Caco-2 (cell line): ENCODE measurements around the gene URI1. TPM values are rescaled to one million over a fixed set of nuclear protein-coding genes. Genes with fewer than 3 reads are reported as not detected.

Experiments
- BruUV-seq: library from RNA; stranded (reverse); fragments of 400-500 nt; replicated peaks from 2 replicates; lab custom pipeline; 2021; lab: Mats Ljungman, UMichigan
- CTCF ChIA-PET: fragments of 300-600 bp; sonication (Branson Sonifier 250); formaldehyde crosslinking; loops from one replicate; lab custom pipeline; 2022; ENCODE audit warnings: antibody characterized with exemption; lab: Charles Lee
- POLR2A ChIA-PET: fragments of 300-600 bp; sonication (Branson Sonifier 250); formaldehyde crosslinking; loops from one replicate; lab custom pipeline; 2022; ENCODE audit warnings: antibody characterized with exemption; lab: Charles Lee
- DNase-seq, 2 experiments: peaks; one replicate each; pipeline versions ENCODE4 v3.0.0 to v3.0.0-alpha.2; 2020 to 2022
- H3K27me3 ChIP-seq: replicated peaks from 2 replicates; pipeline ENCODE4 v1.6.0; 2011; ENCODE audit warnings: low read length; ENCODE audit not compliant: control insufficient read depth, insufficient read depth
- H3K36me3 ChIP-seq: 2 replicates; pipeline ENCODE4 v1.5.1; 2011; ENCODE audit warnings: low read length; ENCODE audit not compliant: control insufficient read depth, insufficient read depth
- H3K4me1 ChIP-seq: fragments of 250-450 bp; sonication (Bioruptor Pico); 2 replicates; pipeline ENCODE4 v1.5.1; 2020; ENCODE audit warnings: mild to moderate bottlenecking
- H3K4me3 ChIP-seq: 2 replicates; pipeline ENCODE4 v1.5.1; 2011; ENCODE audit warnings: low read depth, mild to moderate bottlenecking, control low read depth, low read length
- H3K9me3 ChIP-seq: fragments of 250-450 bp; sonication (Bioruptor Pico); 2 replicates; pipeline ENCODE4 v1.5.1; 2020; ENCODE audit warnings: mild to moderate bottlenecking, moderate library complexity
- H3K27ac Mint-ChIP-seq: one replicate; pipeline ENCODE4 v1.8.0; 2022; ENCODE audit warnings: mixed read lengths; ENCODE audit not compliant: unreplicated experiment
- H3K27me3 Mint-ChIP-seq: one replicate; pipeline ENCODE4 v1.8.0; 2022; ENCODE audit warnings: mixed read lengths; ENCODE audit not compliant: insufficient read depth, unreplicated experiment
- H3K36me3 Mint-ChIP-seq: one replicate; pipeline ENCODE4 v1.8.0; 2022; ENCODE audit warnings: mild to moderate bottlenecking, mixed read lengths; ENCODE audit not compliant: insufficient read depth, unreplicated experiment
- H3K4me1 Mint-ChIP-seq: one replicate; pipeline ENCODE4 v1.8.0; 2022; ENCODE audit warnings: low read depth, mixed read lengths; ENCODE audit not compliant: unreplicated experiment
- H3K4me3 Mint-ChIP-seq: one replicate; pipeline ENCODE4 v1.8.0; 2022; ENCODE audit warnings: mild to moderate bottlenecking, moderate library complexity, mixed read lengths; ENCODE audit not compliant: unreplicated experiment
- H3K9me3 Mint-ChIP-seq: one replicate; pipeline ENCODE4 v1.8.0; 2022; ENCODE audit warnings: mixed read lengths; ENCODE audit not compliant: unreplicated experiment
- intact Hi-C: fragments of 100-400 bp; cut with micrococcal nuclease; formaldehyde crosslinking; loops from one replicate; pipeline ENCODE4 v1.10.0; 2022; ENCODE audit not compliant: unreplicated experiment
- total RNA-seq: library from RNA; stranded (reverse); gene quantifications from 2 replicates; pipeline ENCODE4 v1.2.3, GENCODE V29; 2022
- TF ChIP-seq, protein P1 (sequence below), 2 experiments: fragments of 200-600 bp in 1 of 2; IDR thresholded peaks; 1 replicate in 1 of 2; 2 replicates in 1 of 2; pipeline versions ENCODE4 v1.5.1 to v1.8.0; 2011 to 2022; ENCODE audit warnings: antibody characterized with exemption in 1 of 2, control low read depth in 1 of 2, inconsistent platforms in 1 of 2, low read depth in 1 of 2, low read length in 1 of 2, mild to moderate bottlenecking in 1 of 2, moderate library complexity in 1 of 2; ENCODE audit not compliant: insufficient read depth in 1 of 2, severe bottlenecking in 1 of 2, unreplicated experiment in 1 of 2

URI1 gene
- total RNA-seq, 1 experiment from 2014 or later = 59.5 TPM

DNA sequence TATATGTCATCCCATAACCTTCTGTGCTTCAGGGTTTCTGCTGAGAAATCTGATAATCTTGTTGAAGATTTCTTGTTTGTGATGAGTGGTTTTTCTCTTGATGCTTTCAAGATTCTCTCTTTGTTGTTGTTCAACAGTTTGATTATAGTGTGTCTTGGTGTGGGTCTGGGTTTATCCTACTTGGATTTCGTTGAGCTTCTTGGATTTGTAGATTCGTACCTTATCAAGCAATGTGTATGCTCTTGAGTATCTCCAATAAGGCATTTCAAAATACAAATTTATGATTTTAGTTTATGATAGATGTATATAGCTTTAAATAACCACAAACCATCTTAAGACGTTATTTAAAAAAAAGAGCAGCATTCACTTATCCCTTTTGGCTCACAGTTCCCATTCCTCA lies 57.5 kb downstream of the URI1 start:
- H3K4me1 Mint-ChIP-seq = peaks cover 22% of the 10 kb centered on the region
- peaks cover 7% of the 10 kb centered on the region; the same call in 1 of the 2 replicates for H3K4me1 ChIP-seq
- no peaks in the 10 kb centered on the region for H3K27me3 ChIP-seq
- H3K9me3 Mint-ChIP-seq = no peaks in the 10 kb centered on the region
- no peak overlapping the region for H3K4me3 ChIP-seq
- no peaks in the 10 kb centered on the region for H3K27me3 Mint-ChIP-seq
- intact Hi-C loops = no loop called here
- H3K36me3 Mint-ChIP-seq = peaks cover 17% of the 10 kb centered on the region
- no peaks in the 10 kb centered on the region for H3K9me3 ChIP-seq
- no TSS peak for BruUV-seq
- TF ChIP-seq, protein P1, sequence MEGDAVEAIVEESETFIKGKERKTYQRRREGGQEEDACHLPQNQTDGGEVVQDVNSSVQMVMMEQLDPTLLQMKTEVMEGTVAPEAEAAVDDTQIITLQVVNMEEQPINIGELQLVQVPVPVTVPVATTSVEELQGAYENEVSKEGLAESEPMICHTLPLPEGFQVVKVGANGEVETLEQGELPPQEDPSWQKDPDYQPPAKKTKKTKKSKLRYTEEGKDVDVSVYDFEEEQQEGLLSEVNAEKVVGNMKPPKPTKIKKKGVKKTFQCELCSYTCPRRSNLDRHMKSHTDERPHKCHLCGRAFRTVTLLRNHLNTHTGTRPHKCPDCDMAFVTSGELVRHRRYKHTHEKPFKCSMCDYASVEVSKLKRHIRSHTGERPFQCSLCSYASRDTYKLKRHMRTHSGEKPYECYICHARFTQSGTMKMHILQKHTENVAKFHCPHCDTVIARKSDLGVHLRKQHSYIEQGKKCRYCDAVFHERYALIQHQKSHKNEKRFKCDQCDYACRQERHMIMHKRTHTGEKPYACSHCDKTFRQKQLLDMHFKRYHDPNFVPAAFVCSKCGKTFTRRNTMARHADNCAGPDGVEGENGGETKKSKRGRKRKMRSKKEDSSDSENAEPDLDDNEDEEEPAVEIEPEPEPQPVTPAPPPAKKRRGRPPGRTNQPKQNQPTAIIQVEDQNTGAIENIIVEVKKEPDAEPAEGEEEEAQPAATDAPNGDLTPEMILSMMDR (IDR thresholded peaks at IDR 0.05; ENCODE audit: insufficient read depth in 1 of 2, low read depth in 1 of 2, low read length in 1 of 2, severe bottlenecking in 1 of 2, unreplicated experiment in 1 of 2) = no peak
- ChIA-PET POLR2A (no interaction called here), CTCF (no interaction called here)
- DNase-seq = no peak
- no peak overlapping the region for H3K4me3 Mint-ChIP-seq
- no peaks in the 10 kb centered on the region for H3K36me3 ChIP-seq
- no peak overlapping the region for H3K27ac Mint-ChIP-seq

DNA sequence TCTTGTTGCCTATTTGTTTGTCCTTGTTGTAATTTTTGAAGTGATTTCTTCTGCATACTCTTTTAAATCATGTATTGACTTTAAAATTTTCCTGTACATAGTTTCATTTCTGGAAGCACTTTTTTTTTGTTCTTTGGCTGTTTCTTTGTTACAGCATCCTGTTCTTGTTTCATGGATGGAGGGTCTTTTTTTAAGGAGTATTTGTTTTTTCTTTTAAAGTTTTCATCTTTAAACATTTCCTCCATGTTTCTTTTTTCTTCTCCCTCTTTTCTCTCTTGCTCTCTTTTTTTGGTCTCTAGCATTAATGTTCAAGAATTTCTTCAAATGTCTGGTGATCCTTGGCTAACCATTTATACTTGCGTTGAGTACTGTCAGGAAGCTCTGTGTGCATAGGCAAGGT lies 58.8 kb downstream of the URI1 start:
- Mint-ChIP-seq H3K4me3 (no peak overlapping the region), H3K4me1 (peaks cover 23% of the 10 kb centered on the region), H3K27me3 (no peaks in the 10 kb centered on the region), H3K9me3 (no peaks in the 10 kb centered on the region), H3K27ac (no peak overlapping the region), H3K36me3 (peaks cover 20% of the 10 kb centered on the region)
- ChIA-PET POLR2A (no interaction called here), CTCF (no interaction called here)
- TF ChIP-seq, protein P1 (IDR thresholded peaks at IDR 0.05; ENCODE audit: insufficient read depth in 1 of 2, low read depth in 1 of 2, low read length in 1 of 2, severe bottlenecking in 1 of 2, unreplicated experiment in 1 of 2) = no peak
- no peak for DNase-seq
- Histone ChIP-seq H3K9me3 (no peaks in the 10 kb centered on the region), H3K36me3 (no peaks in the 10 kb centered on the region), H3K4me3 (no peak overlapping the region), H3K27me3 (no peaks in the 10 kb centered on the region), H3K4me1 (peaks cover 7% of the 10 kb centered on the region; the same call in 1 of the 2 replicates)
- intact Hi-C loops = no loop called here
- BruUV-seq = no TSS peak

DNA sequence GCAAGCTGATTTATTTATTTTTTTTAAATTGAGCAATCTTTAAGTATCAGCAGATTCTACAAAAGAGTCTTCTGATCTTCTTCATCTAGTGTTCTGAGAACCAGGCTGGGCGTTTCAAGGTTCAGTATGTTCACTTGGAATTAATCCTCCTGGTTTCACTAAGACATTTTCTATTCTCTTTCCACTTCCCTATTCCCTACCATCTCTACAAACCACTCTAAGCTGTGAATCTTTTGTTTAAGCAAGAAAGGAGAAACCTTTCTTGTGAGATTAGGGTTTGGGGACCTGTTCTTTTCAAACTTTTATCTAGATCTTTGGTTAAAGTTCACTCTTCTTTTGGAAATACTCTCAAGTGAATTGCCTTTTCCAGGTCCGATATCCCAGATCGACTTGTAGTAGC lies 59.3 kb downstream of the URI1 start:
- H3K27ac Mint-ChIP-seq = no peak overlapping the region

More for the DNA sequence above, 59.3 kb downstream of the URI1 start:
- Mint-ChIP-seq H3K4me1 (peaks cover 23% of the 10 kb centered on the region), H3K36me3 (peaks cover 23% of the 10 kb centered on the region), H3K27me3 (no peaks in the 10 kb centered on the region), H3K4me3 (no peak overlapping the region), H3K9me3 (no peaks in the 10 kb centered on the region)
- Histone ChIP-seq H3K9me3 (no peaks in the 10 kb centered on the region), H3K4me1 (peaks cover 7% of the 10 kb centered on the region; the same call in 1 of the 2 replicates), H3K36me3 (no peaks in the 10 kb centered on the region), H3K27me3 (no peaks in the 10 kb centered on the region), H3K4me3 (no peak overlapping the region)
- DNase-seq = no peak
- BruUV-seq = no TSS peak
- intact Hi-C loops = no loop called here
- TF ChIP-seq, protein P1 (IDR thresholded peaks at IDR 0.05; ENCODE audit: insufficient read depth in 1 of 2, low read depth in 1 of 2, low read length in 1 of 2, severe bottlenecking in 1 of 2, unreplicated experiment in 1 of 2) = no peak
- CTCF ChIA-PET = no interaction called here
- POLR2A ChIA-PET = no interaction called here
